Thymus (tissue), 11 donors: ENCODE results near the gene ISOC2. TPM values are rescaled to one million over a fixed set of nuclear protein-coding genes. Genes with fewer than 3 reads are reported as not detected.

Experiments
- DNase-seq, 9 donors: peaks; one replicate each; pipeline ENCODE4 v3.0.0-alpha.2; 2013; ENCODE audit warnings: low spot score in 9 of 9, low read depth in 6 of 9, missing footprints in 1 of 9
- H3K27ac ChIP-seq, 2 donors: one replicate each; pipeline ENCODE4 v1.5.1; 2013; ENCODE audit warnings: control low read depth in 1 of 2, low read depth in 1 of 2, low read length in 1 of 2, mild to moderate bottlenecking in 1 of 2, moderate library complexity in 1 of 2
- H3K27me3 ChIP-seq, 2 donors: one replicate each; pipeline ENCODE4 v1.5.1; 2013; ENCODE audit warnings: low read length in 1 of 2; ENCODE audit not compliant: control insufficient read depth in 2 of 2, insufficient read depth in 1 of 2
- H3K36me3 ChIP-seq, 2 donors: one replicate each; pipeline ENCODE4 v1.5.1; 2013; ENCODE audit warnings: low read length in 1 of 2, mild to moderate bottlenecking in 1 of 2, moderate library complexity in 1 of 2; ENCODE audit not compliant: control insufficient read depth in 2 of 2, insufficient read depth in 2 of 2
- H3K4me1 ChIP-seq, 2 donors: one replicate each; pipeline ENCODE4 v1.5.1; 2013; ENCODE audit warnings: low read length in 2 of 2; ENCODE audit not compliant: control insufficient read depth in 2 of 2, insufficient read depth in 2 of 2
- H3K4me3 ChIP-seq, 2 donors: one replicate each; pipeline ENCODE4 v1.5.1; 2013; ENCODE audit warnings: low read length in 2 of 2, control low read depth in 1 of 2, mild to moderate bottlenecking in 1 of 2
- H3K9me3 ChIP-seq, 2 donors: one replicate each; pipeline ENCODE4 v1.5.1; 2013; ENCODE audit warnings: low read length in 1 of 2, mild to moderate bottlenecking in 1 of 2; ENCODE audit not compliant: control insufficient read depth in 2 of 2, insufficient read depth in 1 of 2
- WGBS: extraction: QIAGEN DNeasy Blood & Tissue Kit; methylation state at CpG from one replicate; pipeline ENCODE4 v1.1.7; 2013; 5-methylcytosine and 5-hydroxymethylcytosine counted together
- polyA plus RNA-seq: library from polyadenylated mRNA; stranded (reverse); fragments of 200-250 nt; gene quantifications from one replicate; pipeline ENCODE4 v1.2.3, GENCODE V29; 2013
- total RNA-seq: library from RNA; stranded (reverse); fragments of 120-200 nt; gene quantifications from one replicate; pipeline ENCODE4 v1.2.4, GENCODE V29; 2013
- donor health status: healthy.

Gene ISOC2
- total and polyA plus RNA-seq, 2 donors = 24.8 to 26.4 TPM

DNA sequence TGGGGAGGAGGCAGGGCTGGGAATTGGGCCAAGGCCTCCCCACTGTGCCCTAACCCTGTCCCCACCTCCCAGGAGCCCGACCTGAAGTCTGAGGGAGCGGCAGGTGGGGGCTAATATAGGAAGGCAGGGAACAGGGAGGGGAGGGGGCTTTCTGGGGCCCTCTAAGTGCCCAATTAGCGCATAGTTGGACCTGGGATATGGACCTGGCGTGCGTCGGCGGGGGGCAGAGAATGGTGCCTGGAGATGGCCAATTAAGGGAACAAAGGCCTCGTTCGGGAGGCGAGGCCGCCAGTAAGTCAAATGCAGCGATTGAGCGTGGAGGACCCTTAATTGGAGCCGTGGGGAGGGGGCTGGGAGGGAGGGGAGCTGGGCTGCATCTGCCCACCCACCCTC, 3.2 kb upstream of the ISOC2 start, which contains the start of gene C19orf85:
C19orf85 (minus strand) TSS at position 90 of the 393 bp plus-strand sequence. CDS start 197 bp downstream, outside the sequence.
- H3K27ac ChIP-seq = no peak within 1 kb of the TSS
- no peak within 1 kb of the TSS for H3K4me3 ChIP-seq
- H3K36me3 ChIP-seq = no peaks in the 10 kb centered on the region
- peaks cover 1 to 8% of the 10 kb centered on the region in 2 donors for H3K9me3 ChIP-seq
- peaks cover 15 to 20% of the 10 kb centered on the region in 2 donors for H3K4me1 ChIP-seq
- DNase-seq = no peak
- peaks cover 2 to 40% of the 10 kb centered on the region in 2 donors for H3K27me3 ChIP-seq
- WGBS = 81% methylated on average over 14 of the region's 14 CpGs

DNA sequence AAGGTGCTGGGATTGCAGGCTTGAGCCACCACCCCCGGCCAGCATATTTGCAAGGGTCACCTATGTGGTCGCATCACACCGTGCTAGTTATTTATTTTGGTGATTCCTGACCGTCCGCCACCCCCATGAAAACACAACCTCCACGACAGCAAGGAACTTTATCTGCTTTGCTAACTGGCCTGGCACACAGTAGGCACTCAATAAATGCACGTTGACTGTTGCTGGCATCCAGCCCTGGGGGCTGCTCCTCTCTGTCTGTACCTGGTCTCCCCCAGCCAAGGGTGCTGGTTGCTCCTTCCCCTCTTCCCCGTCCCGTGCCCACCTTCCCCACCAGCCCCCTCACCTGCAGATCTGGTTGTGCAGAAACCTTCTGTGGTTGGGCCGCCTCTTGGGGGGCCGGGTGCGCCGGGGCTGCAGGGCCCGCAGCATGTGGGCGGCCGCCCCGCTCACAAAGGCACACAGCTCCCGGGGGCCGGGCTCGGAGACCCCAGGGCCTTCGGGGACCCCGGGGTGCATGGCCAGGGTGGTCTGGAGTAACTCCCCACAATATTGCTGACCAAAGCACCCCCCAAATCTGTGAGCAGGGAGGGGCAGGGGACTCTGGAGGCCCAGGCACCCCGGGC, 2.7 kb upstream of the ISOC2 start:
- peaks cover 2 to 40% of the 10 kb centered on the region in 2 donors for H3K27me3 ChIP-seq
- 82% methylated on average over 23 of the region's 23 CpGs for WGBS
- H3K9me3 ChIP-seq = peaks cover 1 to 8% of the 10 kb centered on the region in 2 donors
- H3K4me1 ChIP-seq = peaks cover 15 to 20% of the 10 kb centered on the region in 2 donors
- DNase-seq = no peak
- H3K4me3 ChIP-seq = no peak overlapping the region
- H3K27ac ChIP-seq = no peak overlapping the region
- no peaks in the 10 kb centered on the region for H3K36me3 ChIP-seq

DNA sequence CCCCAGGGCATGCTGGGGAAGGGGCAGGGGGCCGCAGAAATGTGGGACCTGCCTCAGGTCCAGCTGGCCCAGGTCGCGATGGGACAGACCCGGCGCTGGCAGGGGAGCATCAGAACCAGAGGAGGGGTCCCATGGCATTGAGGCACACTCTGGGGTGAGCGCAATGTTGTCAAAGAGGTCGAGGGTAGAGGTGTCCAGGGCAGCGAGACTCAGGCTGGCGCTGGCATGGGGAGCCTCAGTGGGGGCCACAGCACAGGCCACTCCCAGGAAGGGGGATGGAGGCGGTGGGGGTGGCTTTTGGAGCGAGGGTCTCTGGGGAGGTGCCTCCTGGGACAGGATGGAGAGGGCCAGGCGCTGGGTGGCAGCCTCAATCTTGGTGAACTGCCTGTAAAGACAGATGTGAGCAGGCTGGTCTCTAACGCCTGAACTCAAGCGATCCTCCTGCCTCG, 2.2 kb upstream of the ISOC2 start:
- Histone ChIP-seq H3K4me1 (peaks cover 15 to 20% of the 10 kb centered on the region in 2 donors), H3K36me3 (no peaks in the 10 kb centered on the region), H3K4me3 (no peak overlapping the region), H3K27ac (no peak overlapping the region), H3K9me3 (peaks cover 1 to 8% of the 10 kb centered on the region in 2 donors), H3K27me3 (peaks cover 2 to 40% of the 10 kb centered on the region in 2 donors)
- no peak for DNase-seq
- 84% methylated on average over 15 of the region's 15 CpGs for WGBS

DNA sequence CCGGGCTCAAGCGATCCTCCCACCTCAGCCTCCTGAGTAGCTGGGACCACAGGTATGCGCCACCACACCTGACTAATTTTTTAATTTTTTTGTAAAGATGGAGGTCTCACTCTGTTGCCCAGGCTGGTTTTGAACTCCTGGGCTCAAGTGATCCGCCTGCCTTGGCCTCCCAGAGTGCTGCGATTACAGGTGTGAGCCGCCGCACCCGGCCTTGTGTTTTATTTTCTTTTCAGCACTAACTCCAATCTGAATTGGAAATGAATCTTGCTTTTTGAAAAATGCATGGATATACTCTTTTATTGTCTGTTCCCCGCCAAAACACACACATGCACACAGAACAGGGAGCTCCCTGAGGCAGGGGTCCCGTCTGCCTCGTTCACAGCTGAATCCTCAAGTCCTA, 1.3 kb upstream of the ISOC2 start:
- DNase-seq = no peak
- Histone ChIP-seq H3K36me3 (no peaks in the 10 kb centered on the region), H3K27ac (no peak overlapping the region), H3K4me1 (peaks cover 11 to 15% of the 10 kb centered on the region in 2 donors), H3K4me3 (no peak overlapping the region), H3K9me3 (peaks cover 1 to 8% of the 10 kb centered on the region in 2 donors), H3K27me3 (peaks cover 2 to 37% of the 10 kb centered on the region in 2 donors)
- 93% methylated on average over 11 of the region's 11 CpGs for WGBS

DNA sequence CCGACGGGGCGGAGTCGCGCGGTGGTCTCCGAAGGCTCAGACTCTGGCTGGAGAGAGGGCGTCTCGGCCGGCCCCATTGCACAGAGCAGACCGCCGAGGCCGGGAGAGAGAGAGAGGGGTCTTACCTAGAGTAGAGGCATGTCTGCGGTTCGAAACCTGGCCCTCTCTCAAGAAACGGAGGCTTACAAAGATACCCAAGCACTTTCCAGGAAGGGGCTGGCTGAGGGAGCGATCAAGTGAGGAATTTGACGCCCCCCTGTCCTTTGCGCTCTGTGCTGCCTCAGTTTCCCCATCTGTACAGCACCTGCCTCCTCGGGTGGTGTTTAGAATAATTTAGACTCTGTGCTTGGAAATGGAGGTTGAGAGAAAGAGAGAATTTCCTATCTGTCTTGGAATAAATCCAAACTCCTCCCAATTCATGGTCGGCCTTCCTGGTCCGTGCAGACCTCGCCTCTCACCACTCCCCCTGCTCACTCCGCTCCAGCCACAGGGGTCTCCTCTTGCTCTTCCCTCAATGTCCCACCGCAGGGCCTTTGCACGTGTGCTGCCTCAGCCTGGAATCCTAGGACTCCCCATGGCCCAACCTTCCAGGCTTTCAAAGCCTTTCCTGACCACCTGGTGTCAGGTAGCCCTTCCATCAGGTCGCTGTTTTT, 658 bp upstream of the ISOC2 start:
- Histone ChIP-seq H3K36me3 (no peaks in the 10 kb centered on the region), H3K4me3 (peak overlapping the region; percentile 50 to 62), H3K27me3 (peaks cover 2 to 33% of the 10 kb centered on the region in 2 donors), H3K9me3 (peaks cover 1 to 8% of the 10 kb centered on the region in 2 donors), H3K27ac (peak overlapping the region; percentile 46 to 78), H3K4me1 (peaks cover 11 to 15% of the 10 kb centered on the region in 2 donors)
- DNase-seq = no peak
- 12% methylated on average over 27 of the region's 27 CpGs for WGBS

DNA sequence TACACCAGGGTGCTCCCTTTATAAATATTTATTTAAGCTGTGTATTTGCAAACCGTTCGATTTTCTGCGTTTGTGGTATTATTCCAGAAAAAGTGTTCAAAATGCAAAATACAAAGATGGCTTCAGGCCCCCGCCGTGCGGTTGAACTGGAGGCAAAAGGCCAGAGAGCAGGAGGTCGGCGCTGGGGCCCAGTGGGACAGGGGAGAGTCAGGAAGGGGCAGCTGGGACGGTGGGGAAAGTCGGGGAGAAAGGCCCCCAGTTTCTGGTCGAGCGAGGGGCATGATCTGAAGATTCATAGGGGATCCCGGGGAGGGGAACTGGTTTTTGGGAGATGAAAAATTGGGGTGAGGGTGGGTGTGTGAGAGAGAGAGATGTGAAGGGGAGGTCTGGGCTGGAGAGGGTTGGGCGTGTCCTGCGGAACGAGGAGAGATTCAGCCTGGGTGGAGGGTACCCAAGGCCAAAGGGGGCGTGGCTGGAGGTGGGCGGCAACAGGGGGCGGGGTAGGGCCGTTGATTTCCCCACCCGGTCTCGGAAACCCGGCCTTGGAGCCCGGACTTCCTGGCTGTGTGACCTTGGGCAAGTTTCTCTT, 678 bp downstream of the ISOC2 start:
- peak in 1 of 9 donors; percentile 36 for DNase-seq
- Histone ChIP-seq H3K4me1 (peaks cover 11 to 15% of the 10 kb centered on the region in 2 donors), H3K27ac (peak overlapping the region in 1 of 2 donors; percentile 85), H3K27me3 (peaks cover 0 to 29% of the 10 kb centered on the region in 2 donors), H3K9me3 (peaks cover 1 to 8% of the 10 kb centered on the region in 2 donors), H3K36me3 (peaks cover 0 to 4% of the 10 kb centered on the region in 2 donors), H3K4me3 (peak overlapping the region; percentile 62 to 84)
- 44% methylated on average over 23 of the region's 24 CpGs for WGBS

DNA sequence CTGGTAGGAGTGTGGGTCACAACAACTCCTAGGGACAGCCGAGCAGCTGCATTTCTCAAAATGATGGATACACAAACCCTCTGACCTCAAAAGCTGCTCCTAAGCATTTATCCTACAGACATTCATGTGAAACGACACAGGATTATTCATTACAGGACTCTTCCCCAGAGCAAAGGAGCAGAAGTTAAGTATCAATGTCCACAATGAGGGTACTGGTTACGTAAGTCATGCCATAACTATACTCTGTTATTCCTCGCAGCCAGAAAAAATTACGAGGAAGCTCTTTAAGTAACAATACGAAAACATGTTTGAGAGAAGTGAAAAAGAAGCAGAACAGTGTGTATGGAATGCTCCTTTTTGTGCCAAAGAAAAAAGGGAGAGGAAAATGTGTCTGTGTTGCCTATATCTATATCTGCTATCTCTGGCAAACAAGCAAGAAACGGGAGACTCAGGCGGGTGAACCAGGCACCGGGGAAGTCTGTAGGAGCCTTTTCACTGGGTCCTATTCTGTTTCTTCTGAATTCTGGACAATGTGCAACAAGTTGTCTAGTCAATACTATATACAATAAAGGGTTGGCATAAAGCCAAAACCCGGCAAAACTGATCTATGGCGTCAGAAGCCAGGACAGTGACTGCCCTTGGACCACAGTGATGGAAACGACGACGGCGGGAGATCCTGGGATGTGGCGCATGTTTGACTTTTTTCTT, 1.3 kb downstream of the ISOC2 start:
- Histone ChIP-seq H3K9me3 (peaks cover 1 to 8% of the 10 kb centered on the region in 2 donors), H3K27ac (no peak overlapping the region), H3K36me3 (peaks cover 0 to 4% of the 10 kb centered on the region in 2 donors), H3K4me1 (peaks cover 11 to 15% of the 10 kb centered on the region in 2 donors), H3K4me3 (no peak overlapping the region), H3K27me3 (peaks cover 0 to 22% of the 10 kb centered on the region in 2 donors)
- DNase-seq = no peak
- WGBS = 87% methylated on average over 16 of the region's 16 CpGs

DNA sequence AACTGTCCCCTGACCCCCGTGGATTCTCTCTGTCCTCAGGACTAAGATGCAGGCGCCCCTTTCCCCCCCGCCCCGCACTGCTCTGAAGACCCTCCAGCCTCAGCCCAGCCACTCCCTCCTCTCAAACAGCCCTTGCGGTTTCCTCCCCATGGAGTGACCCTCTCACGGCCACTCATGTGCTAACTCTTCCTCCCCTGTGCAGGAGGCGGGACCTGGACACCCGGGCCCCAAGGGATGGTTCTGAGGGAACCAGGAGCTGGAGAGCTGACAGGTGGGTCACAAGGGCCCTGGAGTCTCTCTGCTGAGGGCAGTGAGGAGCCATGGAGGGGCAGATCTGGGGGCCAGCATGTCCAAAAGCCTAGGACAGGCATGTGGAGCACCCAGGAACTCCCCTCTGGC, 1.9 kb downstream of the ISOC2 start:
- H3K36me3 ChIP-seq = peaks cover 0 to 4% of the 10 kb centered on the region in 2 donors
- H3K9me3 ChIP-seq = peaks cover 1 to 8% of the 10 kb centered on the region in 2 donors
- peaks cover 0 to 18% of the 10 kb centered on the region in 2 donors for H3K27me3 ChIP-seq
- WGBS = 88% methylated on average over 8 of the region's 8 CpGs
- no peak for DNase-seq
- peaks cover 11 to 15% of the 10 kb centered on the region in 2 donors for H3K4me1 ChIP-seq
- H3K27ac ChIP-seq = no peak overlapping the region
- no peak overlapping the region for H3K4me3 ChIP-seq
